COLO829 (cell line): ENCODE measurements around the gene HES3.

Source experiments
- DNase-seq: peaks from one replicate; pipeline ENCODE4 v3.0.0; 2012; ENCODE audit warnings: low spot score

The HES3 gene

GRCh38 chr1:6245869-6246496 is 2.0 kb downstream of the HES3 start:
- no peak for DNase-seq

- DNase-seq = peak; percentile 58
Observed at GRCh38 chr1:6246497-6247467, 2.8 kb downstream of the HES3 start.

GRCh38 chr1:6247651-6248050 is 3.7 kb downstream of the HES3 start:
- no peak for DNase-seq

GRCh38 chr1:6248161-6248776 is 4.3 kb downstream of the HES3 start:
- DNase-seq = no peak

- no peak for DNase-seq
Observed at GRCh38 chr1:6248932-6249738, 5.2 kb downstream of the HES3 start.

GRCh38 chr1:6249739-6250689 is 6.0 kb downstream of the HES3 start:
- no peak for DNase-seq

- DNase-seq = no peak
Observed at GRCh38 chr1:6251233-6251632, 7.3 kb downstream of the HES3 start.

- no peak for DNase-seq
Observed at GRCh38 chr1:6251681-6252373, 7.8 kb downstream of the HES3 start.

- DNase-seq = no peak
Observed at GRCh38 chr1:6252374-6252710, 8.4 kb downstream of the HES3 start.

GRCh38 chr1:6253380-6253779 is 9.4 kb downstream of the HES3 start:
- DNase-seq = no peak

- no peak for DNase-seq
Observed at GRCh38 chr1:6254691-6255090, 10.7 kb downstream of the HES3 start.

GRCh38 chr1:6256645-6257044 is 12.7 kb downstream of the HES3 start:
- no peak for DNase-seq

- no peak for DNase-seq
Observed at GRCh38 chr1:6257541-6258069, 13.6 kb downstream of the HES3 start.

- no peak for DNase-seq
Observed at GRCh38 chr1:6258675-6259074, 14.7 kb downstream of the HES3 start.

GRCh38 chr1:6259491-6260362 is 15.7 kb downstream of the HES3 start:
- DNase-seq = no peak

- DNase-seq = no peak
Observed at GRCh38 chr1:6260433-6260934, 16.5 kb downstream of the HES3 start.

GRCh38 chr1:6260961-6261614 is 17.1 kb downstream of the HES3 start, which contains the start of gene GPR153:
GPR153 (minus strand) TSS chr1:6261098; CDS start chr1:6254905, 6,193 bp downstream.
- no peak for DNase-seq

- DNase-seq = no peak
Observed at GRCh38 chr1:6261615-6261995, 17.6 kb downstream of the HES3 start.
